Measurements from ENCODE around the gene HAO1.
A peak's percentile ranks its signal among the peaks of the same experiment; 100 is the strongest.
"Not testable (repeated sequence)": the region's sequence is repeated elsewhere in the genome, so short reads cannot be mapped to it uniquely, and the experiment has no call there.

Gene HAO1

GRCh38 chr20:7940341-7940740 is at the start of gene HAO1:
Gene HAO1 (minus strand): TSS chr20:7940458. CDS start chr20:7940422, 36 bp downstream.
- no peak for DNase-seq
- in situ Hi-C loops (cut with MboI; ENCODE audit: low pct_unique_long_range_greater_than_20kb, low sequenced_read_pairs) = no loop called here

- in situ Hi-C loops (cut with MboI; ENCODE audit: low pct_unique_long_range_greater_than_20kb, low sequenced_read_pairs) = no loop called here
- DNase-seq = no peak
Observed at GRCh38 chr20:7989379-7989778, 49.1 kb upstream of the HAO1 start.

DNA sequence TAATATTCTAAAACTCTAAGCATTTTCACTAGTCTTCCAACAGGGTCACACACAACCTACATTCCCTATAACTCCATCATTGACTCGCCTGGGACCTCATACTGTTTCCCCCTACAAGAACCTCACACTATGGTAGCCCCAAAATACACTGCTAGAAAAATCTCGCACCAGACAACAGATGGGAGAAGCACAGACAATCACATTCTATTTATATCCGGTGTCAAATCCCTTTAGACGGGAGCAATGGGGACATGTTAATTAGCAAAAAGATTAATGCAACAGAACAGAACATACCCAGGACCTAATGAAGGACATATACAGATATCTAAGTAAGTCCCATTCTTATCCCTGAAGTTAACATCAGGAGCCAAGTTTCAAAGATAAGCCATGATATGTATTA is 45.7 kb upstream of the HAO1 start:
- in situ Hi-C loops (cut with MboI; ENCODE audit: low pct_unique_long_range_greater_than_20kb, low sequenced_read_pairs) = no loop called here
- DNase-seq = no peak

DNA sequence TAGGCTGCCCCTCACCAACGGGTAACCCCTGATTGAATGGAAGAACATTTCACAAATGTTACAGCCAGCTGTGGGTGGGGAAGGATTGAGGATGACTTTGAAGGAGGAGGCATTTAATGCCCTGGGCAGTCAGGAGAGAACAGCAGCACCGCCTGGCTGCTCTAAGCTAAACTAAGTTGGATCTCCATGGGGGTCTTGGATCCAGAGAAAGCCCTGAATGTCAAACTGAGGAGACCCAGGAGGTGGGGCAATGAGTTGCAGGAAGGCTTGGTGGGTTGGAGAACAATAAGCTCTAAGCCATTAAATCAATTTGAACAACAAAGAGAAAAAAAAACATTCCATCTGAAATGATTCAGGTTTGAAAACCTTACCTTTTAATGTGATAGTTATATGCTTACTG is 43.9 kb upstream of the HAO1 start:
- DNase-seq = no peak
- in situ Hi-C loops (cut with MboI; ENCODE audit: low pct_unique_long_range_greater_than_20kb, low sequenced_read_pairs) = no loop called here

DNA sequence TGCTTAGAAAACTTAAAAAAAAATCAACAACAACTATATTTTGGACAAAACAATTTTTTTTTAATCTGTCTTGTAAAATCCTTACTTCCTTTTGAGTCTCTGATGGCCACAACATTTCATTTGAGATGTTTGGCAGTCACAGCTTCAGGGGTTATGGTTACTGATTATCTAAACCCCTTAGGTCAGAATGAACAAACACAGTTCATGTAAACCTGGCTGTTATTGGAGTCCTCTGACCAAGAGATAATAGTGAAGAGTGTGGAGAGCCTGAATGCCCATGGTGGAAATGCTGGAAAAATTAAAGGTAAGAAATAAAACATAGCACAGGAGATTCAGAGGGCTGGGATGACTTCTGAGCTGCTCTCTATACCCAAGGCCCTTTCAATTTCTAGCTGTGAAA is 41.1 kb upstream of the HAO1 start:
- DNase-seq = no peak
- in situ Hi-C loops (cut with MboI; ENCODE audit: low pct_unique_long_range_greater_than_20kb, low sequenced_read_pairs) = no loop called here

DNA sequence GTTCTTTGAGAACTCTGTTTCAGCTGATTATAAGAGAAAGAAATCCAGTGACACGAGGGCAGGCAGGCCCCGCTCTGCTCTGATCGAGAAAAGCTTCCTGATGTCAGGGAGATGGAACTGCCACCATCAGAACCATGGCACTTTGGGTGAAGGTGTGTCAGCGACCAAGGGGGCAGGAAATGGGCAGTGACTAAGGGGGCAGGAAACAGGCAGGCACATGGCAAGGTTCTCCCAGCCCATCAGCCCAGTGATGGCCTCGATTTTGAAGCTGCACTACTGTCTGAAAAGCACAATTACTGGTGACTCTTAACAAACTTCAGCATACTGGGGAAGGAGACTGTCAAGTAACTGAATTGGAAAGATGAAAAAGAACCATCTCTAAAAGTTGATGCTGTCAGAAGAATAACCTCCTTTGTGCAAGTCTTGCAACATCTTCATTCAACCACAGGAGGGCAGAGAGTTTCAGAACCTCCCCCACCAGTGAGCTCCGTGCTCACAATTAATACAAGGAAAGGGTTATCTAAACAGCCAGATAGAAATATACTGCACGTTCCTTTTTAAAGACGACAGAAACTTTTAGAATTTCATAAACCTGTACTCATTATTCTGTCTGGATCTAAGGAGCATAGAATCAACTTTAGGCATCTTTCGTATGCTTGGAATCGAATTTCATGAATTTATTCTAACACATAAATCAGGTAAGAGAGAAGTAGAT is 40.2 kb upstream of the HAO1 start:
- DNase-seq = peak; percentile 50
- in situ Hi-C loops (cut with MboI; ENCODE audit: low pct_unique_long_range_greater_than_20kb, low sequenced_read_pairs) = no loop called here

GRCh38 chr20:7977709-7978108 is 37.5 kb upstream of the HAO1 start:
- in situ Hi-C loops (cut with MboI; ENCODE audit: low pct_unique_long_range_greater_than_20kb, low sequenced_read_pairs) = no loop called here
- DNase-seq = no peak

GRCh38 chr20:7975851-7976414 is 35.7 kb upstream of the HAO1 start:
- in situ Hi-C loops (cut with MboI; ENCODE audit: low pct_unique_long_range_greater_than_20kb, low sequenced_read_pairs) = no loop called here

DNA sequence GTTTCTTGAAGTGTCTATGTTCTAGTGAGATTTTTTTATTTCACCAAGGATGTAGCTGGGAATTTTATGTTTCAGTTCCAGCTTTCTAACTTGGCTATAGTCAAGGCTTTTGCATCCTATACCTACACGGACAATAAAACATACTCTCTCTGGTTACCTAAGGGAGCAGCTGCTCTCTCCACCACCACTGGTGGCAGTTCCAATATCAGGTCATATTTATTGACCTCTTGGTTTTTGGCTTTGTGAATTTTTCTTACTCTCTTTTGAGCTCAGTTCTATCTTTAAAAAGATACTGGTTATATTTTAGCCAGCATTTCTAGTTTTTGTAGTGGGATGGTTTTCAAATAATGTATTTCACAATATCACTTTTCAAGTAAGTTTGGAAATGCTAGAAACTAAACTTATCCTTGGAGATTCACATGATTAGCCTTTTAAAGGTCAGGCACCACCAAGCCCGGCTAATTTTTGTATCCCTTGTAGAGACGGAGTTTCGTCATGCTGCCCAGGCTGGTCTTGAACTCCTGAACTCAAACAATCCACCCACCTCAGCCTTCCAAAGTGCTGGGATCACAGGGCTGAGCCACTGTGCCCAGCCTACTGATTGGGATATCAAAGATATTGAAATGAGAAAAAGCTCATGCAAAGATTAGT is 34.7 kb upstream of the HAO1 start:
- in situ Hi-C loops (cut with MboI; ENCODE audit: low pct_unique_long_range_greater_than_20kb, low sequenced_read_pairs) = no loop called here
- DNase-seq = no peak

More at GRCh38 chr20:7975851-7976414, 35.7 kb upstream of the HAO1 start:
- no peak for DNase-seq

GRCh38 chr20:7971536-7972280 is 31.4 kb upstream of the HAO1 start:
- in situ Hi-C loops (cut with MboI; ENCODE audit: low pct_unique_long_range_greater_than_20kb, low sequenced_read_pairs) = no loop called here
- DNase-seq = no peak

- in situ Hi-C loops (cut with MboI; ENCODE audit: low pct_unique_long_range_greater_than_20kb, low sequenced_read_pairs) = no loop called here
- no peak for DNase-seq
Observed at GRCh38 chr20:7967199-7967844, 27.1 kb upstream of the HAO1 start.

DNA sequence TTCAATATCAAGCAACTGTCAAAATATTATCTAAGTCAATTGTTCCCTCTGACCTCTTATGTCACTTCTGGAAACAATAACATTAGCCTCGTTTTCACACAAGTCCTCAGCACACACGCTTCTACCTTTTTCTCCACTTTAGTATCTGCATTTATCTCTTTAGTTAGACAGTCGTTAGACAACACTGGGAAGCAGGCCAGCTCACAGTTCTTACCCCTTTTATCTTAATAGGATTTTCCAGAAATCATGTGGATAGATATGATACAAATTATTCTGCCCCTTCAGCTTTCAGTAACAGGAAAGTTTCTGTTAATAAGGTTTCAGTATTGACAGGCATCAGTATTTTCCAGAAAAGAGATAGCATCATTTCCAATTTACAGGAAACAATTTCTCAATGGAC is 25.9 kb upstream of the HAO1 start:
- in situ Hi-C loops (cut with MboI; ENCODE audit: low pct_unique_long_range_greater_than_20kb, low sequenced_read_pairs) = no loop called here
- DNase-seq = no peak

DNA sequence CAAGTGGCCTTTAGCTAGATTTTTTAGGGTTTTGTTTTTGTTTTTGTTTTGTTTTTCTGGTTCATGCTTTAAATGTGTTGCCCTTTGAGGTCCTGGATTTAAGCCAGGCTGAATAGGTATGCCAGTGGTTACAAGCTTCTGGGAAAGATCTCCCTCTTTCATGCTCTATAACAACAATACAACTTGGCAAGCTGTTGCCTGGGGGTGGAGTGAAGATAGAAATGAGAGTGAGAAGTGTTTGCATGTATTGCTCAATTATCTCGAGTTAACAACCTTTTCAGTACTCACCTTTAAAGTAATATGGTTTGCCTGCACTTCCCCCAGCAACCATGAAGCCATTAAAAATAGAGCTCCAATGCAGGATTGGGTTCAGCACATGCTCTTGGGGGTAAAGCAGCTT is 19.2 kb upstream of the HAO1 start:
- in situ Hi-C loops (cut with MboI; ENCODE audit: low pct_unique_long_range_greater_than_20kb, low sequenced_read_pairs) = no loop called here
- DNase-seq = no peak

DNA sequence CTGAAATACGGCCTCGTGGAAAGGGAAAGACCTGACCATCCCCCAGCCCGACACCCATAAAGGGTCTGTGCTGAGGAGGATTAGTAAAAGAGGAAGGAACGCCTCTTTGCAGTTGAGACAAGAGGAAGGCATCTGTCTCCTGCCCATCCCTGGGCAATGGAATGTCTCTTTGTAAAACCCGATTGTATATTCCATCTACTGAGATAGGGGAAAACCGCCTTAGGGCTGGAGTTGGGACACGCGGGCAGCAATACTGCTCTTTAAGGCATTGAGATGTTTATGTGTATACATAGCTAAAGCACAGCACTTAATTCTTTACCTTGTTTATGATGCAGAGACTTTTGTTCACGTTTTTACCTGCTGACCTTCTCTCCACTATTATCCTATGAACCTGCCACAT is 16.3 kb upstream of the HAO1 start:
- in situ Hi-C loops (cut with MboI; ENCODE audit: low pct_unique_long_range_greater_than_20kb, low sequenced_read_pairs); DNase-seq: not testable (repeated sequence)

GRCh38 chr20:7950387-7950786 is 10.1 kb upstream of the HAO1 start:
- DNase-seq = no peak
- in situ Hi-C loops (cut with MboI; ENCODE audit: low pct_unique_long_range_greater_than_20kb, low sequenced_read_pairs) = no loop called here

DNA sequence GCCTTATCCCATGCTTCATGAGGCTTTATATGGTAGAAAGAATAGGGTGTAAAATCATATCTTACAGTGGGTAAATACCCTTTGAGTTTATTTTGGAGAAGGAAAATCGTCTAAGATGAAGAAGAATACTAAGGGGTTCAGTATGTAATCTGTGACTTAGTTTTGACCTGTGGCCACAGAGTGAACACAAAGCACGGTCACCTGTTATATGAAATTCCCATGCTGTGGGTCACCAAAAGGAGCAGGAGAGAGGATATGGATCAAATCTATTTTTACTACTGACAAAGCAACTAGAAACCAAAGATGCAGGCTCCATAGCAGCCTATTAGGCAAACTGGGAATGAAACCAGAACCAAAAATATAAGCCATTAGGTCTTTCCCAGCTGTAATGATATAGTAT is 3.6 kb upstream of the HAO1 start:
- in situ Hi-C loops (cut with MboI; ENCODE audit: low pct_unique_long_range_greater_than_20kb, low sequenced_read_pairs) = no loop called here
- DNase-seq = no peak

DNA sequence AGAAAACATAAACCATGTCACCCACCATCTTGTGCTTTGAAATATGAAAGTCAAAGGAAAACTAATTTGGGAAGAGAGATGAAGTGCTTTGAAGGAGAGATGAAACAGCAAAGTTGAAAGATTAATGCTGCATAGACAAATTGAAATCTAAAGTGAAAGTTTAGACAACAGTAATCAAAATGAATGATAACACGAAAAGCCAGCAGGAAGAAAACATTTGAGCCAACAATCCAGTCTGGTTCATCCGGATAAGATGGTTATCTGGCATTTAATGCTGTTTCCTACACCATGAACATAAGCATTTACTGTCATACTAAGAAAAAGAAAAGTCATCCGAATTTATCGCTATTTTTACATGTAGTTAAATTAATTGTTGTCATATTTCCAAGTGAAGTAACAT is 595 bp downstream of the HAO1 start:
- no peak for DNase-seq
- in situ Hi-C loops (cut with MboI; ENCODE audit: low pct_unique_long_range_greater_than_20kb, low sequenced_read_pairs) = no loop called here

DNA sequence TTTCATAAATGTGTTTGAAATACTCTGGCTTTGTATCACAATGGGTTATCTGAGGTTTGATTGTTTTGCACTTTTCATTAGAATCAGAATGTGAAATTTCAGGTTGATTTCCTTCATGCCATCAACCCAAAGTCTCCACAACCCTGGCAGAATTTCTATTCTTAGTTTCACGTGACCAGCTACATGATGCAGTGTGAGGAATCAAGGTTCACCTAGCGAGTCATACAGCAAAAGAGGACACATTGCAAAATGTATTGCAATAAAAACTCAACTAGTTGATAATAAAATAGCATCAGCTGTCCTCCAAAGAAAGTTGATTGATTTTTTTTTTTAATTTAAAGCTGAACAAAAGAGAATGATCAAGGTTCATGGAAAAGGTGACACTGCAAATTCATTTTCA is 2.2 kb downstream of the HAO1 start:
- in situ Hi-C loops (cut with MboI; ENCODE audit: low pct_unique_long_range_greater_than_20kb, low sequenced_read_pairs) = no loop called here
- DNase-seq = no peak

GRCh38 chr20:7937328-7937727 is 2.9 kb downstream of the HAO1 start:
- in situ Hi-C loops (cut with MboI; ENCODE audit: low pct_unique_long_range_greater_than_20kb, low sequenced_read_pairs) = no loop called here
- no peak for DNase-seq
